Activated CD8-positive, alpha-beta T cell treated with anti-CD3 and anti-CD28 coated beads, Interleukin-2, amount 10 ng/mL, durations not matched to agents 7 days and 5 days (primary cell): ENCODE results near the gene BAZ1A. TPM values are rescaled to one million over a fixed set of nuclear protein-coding genes. Genes with fewer than 3 reads are reported as not detected.

Experiments
- ATAC-seq: fragments of 150-1000 bp; cut with Tn5 transposase; one replicate; pipeline ENCODE4 v1.10.0; 2021; ENCODE audit warnings: moderate library complexity
- CTCF ChIA-PET: fragments of 350-600 bp; sonication (Branson Sonifier 250); formaldehyde crosslinking; loops from one replicate; lab custom pipeline; 2021; ENCODE audit warnings: antibody characterized with exemption; lab: Charles Lee
- POLR2A ChIA-PET: fragments of 350-600 bp; sonication (Branson Sonifier 250); formaldehyde crosslinking; loops from one replicate; lab custom pipeline; 2021; ENCODE audit warnings: antibody characterized with exemption; lab: Charles Lee
- DNase-seq: peaks from one replicate; pipeline ENCODE4 v3.0.0-alpha.2; 2020
- H3K27ac Mint-ChIP-seq: one replicate; pipeline ENCODE4 v1.8.0; 2021; ENCODE audit warnings: mild to moderate bottlenecking, mixed read lengths
- H3K27me3 Mint-ChIP-seq: one replicate; pipeline ENCODE4 v1.8.0; 2021; ENCODE audit warnings: low read depth, mixed read lengths
- H3K36me3 Mint-ChIP-seq: one replicate; pipeline ENCODE4 v1.8.0; 2021; ENCODE audit warnings: low read depth, mixed read lengths
- H3K4me1 Mint-ChIP-seq: one replicate; pipeline ENCODE4 v1.8.0; 2021; ENCODE audit warnings: low read depth, mixed read lengths
- H3K4me3 Mint-ChIP-seq: one replicate; pipeline ENCODE4 v1.8.0; 2021; ENCODE audit warnings: mild to moderate bottlenecking, mixed read lengths
- H3K9me3 Mint-ChIP-seq: one replicate; pipeline ENCODE4 v1.8.0; 2022; ENCODE audit warnings: mixed read lengths; ENCODE audit not compliant: insufficient read depth
- total RNA-seq, 2 experiments: library from RNA; stranded (reverse); gene quantifications; one replicate each; pipeline ENCODE4 v1.2.3, GENCODE V29; 2021

Gene BAZ1A
- total RNA-seq, 2 experiments from 2014 or later = 52.7 to 54.2 TPM

DNA sequence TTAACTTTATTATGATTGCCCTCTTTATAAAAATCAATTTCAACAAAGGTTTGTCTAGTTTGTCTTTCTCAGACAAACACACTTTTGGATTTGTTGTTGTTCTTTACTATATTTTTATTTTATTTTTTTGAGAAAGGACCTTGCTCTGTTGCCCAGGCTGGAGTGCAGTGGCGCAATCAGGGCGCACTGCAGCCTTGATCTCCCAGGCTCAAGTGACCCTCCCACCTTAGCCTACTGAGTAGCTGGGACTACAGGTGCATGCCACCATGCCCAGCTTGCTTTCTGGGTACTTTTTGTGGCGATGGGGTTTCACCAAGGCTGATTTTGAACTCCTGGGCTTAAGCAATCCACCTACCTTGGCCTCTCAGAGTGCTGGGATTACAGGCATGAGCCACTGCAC, 96.4 kb downstream of the BAZ1A start:
- no peak for DNase-seq
- no peaks in the 10 kb centered on the region for H3K4me1 Mint-ChIP-seq
- ATAC-seq = no peak
- peaks cover 62% of the 10 kb centered on the region for H3K36me3 Mint-ChIP-seq
- H3K4me3 Mint-ChIP-seq = no peak overlapping the region
- H3K27ac Mint-ChIP-seq = no peak overlapping the region
- POLR2A ChIA-PET = no interaction called here
- H3K9me3 Mint-ChIP-seq = no peaks in the 10 kb centered on the region
- CTCF ChIA-PET = interaction anchor here (2.7 kb wide), 1 partner anchor 56 kb away, joined by 8 read pairs; no protein-coding TSS in a partner anchor
- H3K27me3 Mint-ChIP-seq = no peaks in the 10 kb centered on the region

DNA sequence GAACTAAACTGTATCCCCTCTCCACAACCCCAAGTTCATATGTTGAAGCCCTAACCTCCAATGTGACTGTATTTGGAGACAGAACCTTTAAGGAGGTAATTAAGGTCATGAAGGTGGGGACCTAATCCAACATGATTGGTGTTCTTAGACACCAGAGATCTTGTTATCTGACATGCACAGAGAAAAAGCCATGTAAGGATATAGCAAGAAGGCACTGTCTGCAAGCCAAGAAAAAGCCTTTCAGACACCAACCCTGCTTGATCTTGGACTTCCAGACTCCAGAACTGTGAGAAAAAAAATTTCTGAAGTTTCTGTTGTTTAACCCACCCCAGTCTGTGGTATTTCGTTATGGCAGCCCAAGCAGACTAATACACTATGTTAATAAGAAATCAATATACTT, 98.5 kb downstream of the BAZ1A start:
- ChIA-PET POLR2A (no interaction called here), CTCF (no interaction called here)
- H3K4me3 Mint-ChIP-seq = no peak overlapping the region
- no peaks in the 10 kb centered on the region for H3K4me1 Mint-ChIP-seq
- H3K27me3 Mint-ChIP-seq = no peaks in the 10 kb centered on the region
- H3K36me3 Mint-ChIP-seq = peaks cover 54% of the 10 kb centered on the region
- no peaks in the 10 kb centered on the region for H3K9me3 Mint-ChIP-seq
- H3K27ac Mint-ChIP-seq = no peak overlapping the region
- DNase-seq (no peak), ATAC-seq (no peak)

GRCh38 chr14:34775922-34776321, 99.2 kb downstream of the BAZ1A start:
- Mint-ChIP-seq H3K4me1 (no peaks in the 10 kb centered on the region), H3K9me3 (no peaks in the 10 kb centered on the region), H3K27me3 (no peaks in the 10 kb centered on the region), H3K36me3 (peaks cover 55% of the 10 kb centered on the region), H3K4me3 (no peak overlapping the region), H3K27ac (no peak overlapping the region)
- ATAC-seq (no peak), DNase-seq (no peak)
- POLR2A ChIA-PET = no interaction called here
- CTCF ChIA-PET = no interaction called here

DNA sequence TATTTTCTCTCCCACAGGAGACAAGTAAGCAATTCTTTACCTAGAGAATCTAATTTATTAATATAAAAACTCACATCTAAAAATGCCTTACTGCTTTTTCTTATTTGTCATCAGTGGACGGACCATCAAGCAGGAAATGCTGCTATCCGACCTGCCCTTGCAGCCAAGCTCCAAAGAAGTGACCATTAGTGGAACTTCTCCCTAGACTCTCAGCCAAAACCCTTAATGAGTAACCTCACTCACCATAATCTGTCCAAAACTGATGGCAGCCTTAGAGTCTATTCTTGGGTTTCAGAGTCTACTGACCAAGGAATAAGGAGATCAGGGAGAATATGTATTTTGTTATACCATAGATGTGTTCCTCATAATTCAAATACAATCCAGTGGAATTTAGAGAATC, 99.8 kb downstream of the BAZ1A start:
- Mint-ChIP-seq H3K36me3 (peaks cover 54% of the 10 kb centered on the region), H3K27me3 (no peaks in the 10 kb centered on the region), H3K4me3 (no peak overlapping the region), H3K9me3 (no peaks in the 10 kb centered on the region), H3K27ac (no peak overlapping the region), H3K4me1 (no peaks in the 10 kb centered on the region)
- CTCF ChIA-PET = no interaction called here
- POLR2A ChIA-PET = no interaction called here
- ATAC-seq = no peak
- no peak for DNase-seq

DNA sequence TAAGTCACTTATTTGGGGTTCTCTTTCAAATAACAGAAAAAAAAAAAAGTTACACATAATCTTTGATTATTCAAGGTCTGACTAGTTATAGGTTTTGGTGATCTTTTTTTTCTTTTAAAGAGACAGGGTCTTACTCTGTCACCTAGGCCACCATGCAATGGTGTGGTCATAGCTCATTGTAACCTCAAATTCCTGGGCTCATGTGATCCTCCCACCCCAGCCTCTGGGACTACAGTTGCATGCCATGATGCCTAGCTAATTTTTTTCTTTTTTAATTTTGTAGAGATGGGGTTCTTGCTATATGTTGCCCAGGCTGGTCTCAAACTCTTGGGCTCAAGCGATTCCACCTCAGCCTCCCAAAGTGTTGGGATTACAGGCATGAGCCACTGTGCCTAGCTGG, 104.3 kb downstream of the BAZ1A start:
- ChIA-PET POLR2A (interaction anchor here (0.6 to 0.7 kb wide), 2 partner anchors 13 to 103 kb away, joined by 3 to 4 read pairs; no protein-coding TSS in a partner anchor), CTCF (interaction anchor here (1.0 kb wide), 1 partner anchor 10 kb away, joined by 3 read pairs; no protein-coding TSS in a partner anchor)
- Mint-ChIP-seq H3K27me3 (no peaks in the 10 kb centered on the region), H3K27ac (no peak overlapping the region), H3K4me1 (no peaks in the 10 kb centered on the region), H3K4me3 (no peak overlapping the region), H3K9me3 (no peaks in the 10 kb centered on the region), H3K36me3 (peaks cover 45% of the 10 kb centered on the region)
- no peak for ATAC-seq
- DNase-seq = no peak

DNA sequence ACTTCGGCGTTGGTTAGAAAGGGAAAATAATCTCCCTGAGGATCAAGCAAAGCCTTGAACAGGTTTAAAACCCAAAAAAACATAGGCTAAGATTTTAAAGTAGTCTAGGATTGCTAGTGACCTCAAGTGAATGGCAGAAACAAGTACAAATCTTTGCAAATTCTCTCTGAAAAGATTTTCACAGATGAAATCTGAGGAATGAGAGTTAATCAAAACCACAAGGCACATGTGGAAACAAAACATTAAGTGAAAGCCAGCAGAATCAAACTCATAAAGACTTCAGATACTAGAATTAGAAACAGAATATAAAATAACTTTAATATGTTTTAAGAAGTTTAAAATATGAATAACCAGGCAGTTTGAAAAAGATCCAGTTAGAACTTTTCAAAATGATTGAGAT, 108.6 kb downstream of the BAZ1A start:
- ChIA-PET CTCF (interaction anchor here (1.8 kb wide), 1 partner anchor 44 kb away, joined by 6 read pairs; no protein-coding TSS in a partner anchor), POLR2A (no interaction called here)
- Mint-ChIP-seq H3K9me3 (no peaks in the 10 kb centered on the region), H3K27ac (no peak overlapping the region), H3K27me3 (no peaks in the 10 kb centered on the region), H3K4me1 (no peaks in the 10 kb centered on the region), H3K36me3 (peaks cover 37% of the 10 kb centered on the region), H3K4me3 (no peak overlapping the region)
- DNase-seq (no peak), ATAC-seq (no peak)

DNA sequence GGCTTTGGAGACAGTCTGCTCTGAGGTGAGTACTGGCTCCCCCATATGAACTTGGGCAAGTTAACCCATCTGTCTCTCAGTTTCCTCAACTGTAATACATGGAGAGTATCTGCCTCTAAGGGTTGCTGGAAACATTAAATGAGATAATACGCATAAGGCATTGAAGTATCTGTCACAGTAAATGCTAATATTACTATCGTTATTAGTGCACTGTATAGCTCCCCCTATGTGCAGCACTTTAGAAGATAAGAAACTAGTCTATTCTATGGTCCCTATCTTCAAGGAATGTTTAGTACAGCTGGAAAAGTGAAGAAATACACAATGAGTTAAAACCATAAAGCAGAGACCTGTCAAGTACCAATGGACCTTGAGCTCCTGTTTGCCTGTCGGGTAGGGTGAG, 109.1 kb downstream of the BAZ1A start:
- H3K4me3 Mint-ChIP-seq = no peak overlapping the region
- POLR2A ChIA-PET = no interaction called here
- no peaks in the 10 kb centered on the region for H3K27me3 Mint-ChIP-seq
- H3K4me1 Mint-ChIP-seq = no peaks in the 10 kb centered on the region
- CTCF ChIA-PET = interaction anchor here (1.8 kb wide), 1 partner anchor 44 kb away, joined by 6 read pairs; no protein-coding TSS in a partner anchor
- DNase-seq (no peak), ATAC-seq (no peak)
- H3K9me3 Mint-ChIP-seq = no peaks in the 10 kb centered on the region
- no peak overlapping the region for H3K27ac Mint-ChIP-seq
- H3K36me3 Mint-ChIP-seq = peaks cover 36% of the 10 kb centered on the region

GRCh38 chr14:34755215-34755614, 119.9 kb downstream of the BAZ1A start:
- peaks cover 35% of the 10 kb centered on the region for H3K36me3 Mint-ChIP-seq
- no peak for ATAC-seq

DNA sequence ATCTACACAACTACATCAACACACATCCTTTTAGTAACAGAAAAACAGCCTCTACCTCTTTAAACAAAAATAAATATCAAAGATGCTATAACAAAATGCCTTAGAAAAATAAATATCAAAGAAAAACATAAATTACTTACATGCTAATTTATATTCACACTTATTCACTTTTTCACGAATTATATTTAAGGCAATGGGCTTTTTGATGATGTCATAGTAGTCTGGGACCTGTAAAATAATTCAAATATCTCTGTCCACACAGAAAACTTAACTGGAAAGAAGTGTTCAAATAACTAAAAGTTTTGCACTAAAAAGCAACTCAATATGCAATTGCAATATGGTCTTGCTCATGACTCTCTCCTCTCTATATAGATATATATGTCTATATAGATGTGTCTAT, 120.5 kb downstream of the BAZ1A start:
- Mint-ChIP-seq H3K27ac (no peak overlapping the region), H3K9me3 (no peaks in the 10 kb centered on the region), H3K4me3 (no peak overlapping the region), H3K4me1 (no peaks in the 10 kb centered on the region), H3K27me3 (no peaks in the 10 kb centered on the region), H3K36me3 (peaks cover 34% of the 10 kb centered on the region)
- ATAC-seq = no peak
- CTCF ChIA-PET = no interaction called here
- POLR2A ChIA-PET = no interaction called here
- no peak for DNase-seq

More at GRCh38 chr14:34755215-34755614, 119.9 kb downstream of the BAZ1A start:
- ChIA-PET CTCF (no interaction called here), POLR2A (no interaction called here)
- Mint-ChIP-seq H3K27ac (no peak overlapping the region), H3K4me1 (no peaks in the 10 kb centered on the region), H3K9me3 (no peaks in the 10 kb centered on the region), H3K4me3 (no peak overlapping the region), H3K27me3 (no peaks in the 10 kb centered on the region)
- DNase-seq = no peak

GRCh38 chr14:34750670-34751069, 124.5 kb downstream of the BAZ1A start:
- Mint-ChIP-seq H3K27ac (no peak overlapping the region), H3K4me3 (no peak overlapping the region), H3K9me3 (no peaks in the 10 kb centered on the region), H3K36me3 (peaks cover 22% of the 10 kb centered on the region), H3K4me1 (no peaks in the 10 kb centered on the region), H3K27me3 (no peaks in the 10 kb centered on the region)
- POLR2A ChIA-PET = no interaction called here
- ATAC-seq (no peak), DNase-seq (no peak)
- CTCF ChIA-PET = no interaction called here

DNA sequence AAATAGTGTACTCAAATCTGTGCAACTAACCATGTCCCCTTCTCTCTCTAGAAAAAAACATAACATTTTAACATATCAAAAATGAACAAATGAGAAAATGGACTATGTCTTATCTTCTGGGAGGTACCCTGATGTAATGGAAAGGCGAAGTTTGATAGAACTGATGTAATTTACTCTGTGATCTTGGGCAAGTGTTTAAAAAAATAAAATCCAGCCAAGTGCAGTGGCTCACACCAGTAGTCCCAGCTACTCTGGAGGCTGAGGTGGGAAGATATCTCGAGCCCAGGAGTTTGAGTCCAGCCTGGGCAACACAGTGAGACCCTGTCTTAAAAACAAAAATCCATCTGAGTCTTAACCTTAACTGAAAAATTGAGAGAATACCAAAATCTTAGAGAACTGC, 124.9 kb downstream of the BAZ1A start:
- ATAC-seq (no peak), DNase-seq (no peak)
- Mint-ChIP-seq H3K4me1 (no peaks in the 10 kb centered on the region), H3K27me3 (no peaks in the 10 kb centered on the region), H3K4me3 (no peak overlapping the region), H3K27ac (no peak overlapping the region), H3K9me3 (no peaks in the 10 kb centered on the region), H3K36me3 (peaks cover 20% of the 10 kb centered on the region)
- CTCF ChIA-PET = no interaction called here
- POLR2A ChIA-PET = interaction anchor here (0.7 kb wide), 1 partner anchor 297 kb away, joined by 3 read pairs; no protein-coding TSS in a partner anchor

DNA sequence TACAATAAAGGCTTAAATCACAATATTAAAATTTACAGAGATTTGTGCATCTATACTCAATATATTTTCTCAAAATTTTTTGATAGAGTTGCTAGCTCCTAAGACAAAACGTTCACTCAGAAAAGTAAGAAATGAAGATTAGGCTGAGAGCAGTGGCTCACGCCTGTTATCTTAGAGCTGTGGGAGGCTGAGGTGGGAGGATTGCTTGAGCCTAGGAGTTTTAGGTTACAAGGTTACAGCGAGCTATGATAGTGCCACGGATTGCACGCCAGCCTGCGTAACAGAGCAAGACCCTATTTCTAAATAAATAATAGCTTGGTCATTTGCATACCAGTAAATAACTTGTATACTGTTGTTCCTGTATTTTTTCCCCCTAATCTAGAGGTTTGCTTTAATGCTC, 125.8 kb downstream of the BAZ1A start:
- Mint-ChIP-seq H3K27ac (no peak overlapping the region), H3K27me3 (no peaks in the 10 kb centered on the region), H3K4me1 (no peaks in the 10 kb centered on the region), H3K36me3 (peaks cover 17% of the 10 kb centered on the region), H3K9me3 (no peaks in the 10 kb centered on the region), H3K4me3 (no peak overlapping the region)
- ATAC-seq (no peak), DNase-seq (no peak)
- ChIA-PET CTCF (interaction anchor here (1.0 kb wide), 1 partner anchor 76 kb away, joined by 3 read pairs; no protein-coding TSS in a partner anchor), POLR2A (interaction anchor here (0.7 kb wide), 1 partner anchor 298 kb away, joined by 3 read pairs; no protein-coding TSS in a partner anchor)
